Measurements from ENCODE around the gene GID8. TPM values are rescaled to one million over a fixed set of nuclear protein-coding genes. Genes with fewer than 3 reads are reported as not detected.
A peak's percentile ranks its signal among the peaks of the same experiment; 100 is the strongest.

GID8 gene
- total and polyA plus RNA-seq, 2 of the 13 experiments (the other 11 are each of a cell fraction or from before 2014, with no cell fraction given): 39.6 to 59.8 TPM

DNA sequence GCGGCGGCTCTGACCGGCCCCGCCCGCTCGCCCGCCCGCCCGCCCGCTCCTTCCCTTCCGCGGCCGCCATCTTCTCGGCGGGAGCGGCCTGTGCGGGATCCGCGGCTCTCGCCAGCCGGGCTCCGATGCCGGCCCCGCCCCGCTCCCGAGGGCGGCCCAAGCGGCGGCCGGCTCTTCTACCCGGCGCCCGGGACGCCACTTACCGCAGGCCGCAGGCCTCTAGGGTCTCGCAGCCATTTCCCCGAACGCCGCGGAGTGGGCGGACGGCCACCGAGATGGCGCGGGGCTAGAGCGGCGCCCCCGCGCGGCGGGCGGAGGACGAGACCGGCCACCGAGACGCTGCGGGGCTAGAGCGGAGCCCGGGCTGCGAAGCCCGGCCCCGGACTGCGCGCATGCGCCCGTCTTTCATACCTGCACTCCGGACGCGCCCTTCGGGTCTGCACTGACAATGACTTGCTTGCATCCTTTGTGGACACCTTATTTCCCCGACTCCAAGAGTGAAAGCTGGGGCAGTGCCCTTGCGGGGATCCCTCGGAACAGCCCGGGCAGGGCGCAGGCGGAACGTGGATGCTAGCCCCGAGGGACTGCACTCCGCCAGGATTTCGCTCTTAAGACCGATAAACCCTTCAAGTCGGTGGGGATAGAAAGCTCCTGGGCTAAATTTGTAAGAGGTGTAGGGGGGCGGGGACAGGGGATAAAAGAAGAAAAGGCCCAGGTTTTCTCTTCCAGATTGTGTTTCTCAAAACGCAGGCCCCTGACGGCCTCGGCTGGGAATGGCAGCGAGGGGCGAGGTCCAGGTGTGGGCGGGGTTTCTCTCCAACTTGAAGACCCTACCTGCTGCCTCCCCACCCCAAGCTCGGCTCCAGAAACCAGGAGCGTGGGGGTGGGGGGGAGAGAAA is 11.5 kb upstream of the GID8 start, which contains the start of gene DIDO1 (continued):
- TF ChIP-seq ZNF12 (CRISPR knock-in tag; IDR thresholded peaks at IDR 0.05) (no peak; the same call in 1 of the 2 replicates), SRF (IDR thresholded peaks at IDR 0.05; ENCODE audit: low read depth, low read length) (no peak), ZNF543 (CRISPR knock-in tag; IDR thresholded peaks at IDR 0.05) (peak; percentile 78; the same call in 1 of the 2 replicates), RCOR2 (CRISPR knock-in tag; IDR thresholded peaks at IDR 0.05) (no peak), ZNF720 (CRISPR knock-in tag; IDR thresholded peaks at IDR 0.05) (no peak), ZNF572 (CRISPR knock-in tag; IDR thresholded peaks at IDR 0.05) (peak; percentile 2; the same call in 1 of the 2 replicates), ZNF335 (CRISPR knock-in tag; IDR thresholded peaks at IDR 0.05) (no peak), AHR (CRISPR knock-in tag; IDR thresholded peaks at IDR 0.05) (0 out of 2 replicates have a peak, but pooled peaks have one; percentile 43), ZNF383 (CRISPR knock-in tag; IDR thresholded peaks at IDR 0.05; ENCODE audit: borderline replicate concordance) (no peak), ZNF83 (CRISPR knock-in tag; IDR thresholded peaks at IDR 0.05; ENCODE audit: borderline replicate concordance) (no peak), MAFK (conservative IDR thresholded peaks at IDR 0.05 in 1 of 2, IDR thresholded peaks at IDR 0.05 in 1 of 2; ENCODE audit: low read length in 2 of 2) (no peak), YY1 (IDR thresholded peaks at IDR 0.05; ENCODE audit: insufficient read depth, insufficient replicate concordance, low read depth, low read length) (peak; percentile 95), RORA (CRISPR knock-in tag; IDR thresholded peaks at IDR 0.05) (no peak), IKZF4 (CRISPR knock-in tag; IDR thresholded peaks at IDR 0.05; ENCODE audit: borderline replicate concordance, low read depth, not compliant biosample characterization) (peak; percentile 16), ZNF510 (CRISPR knock-in tag; IDR thresholded peaks at IDR 0.05; ENCODE audit: low read depth) (no peak; the same call in 1 of the 2 replicates), ZNF724P (CRISPR knock-in tag; IDR thresholded peaks at IDR 0.05; ENCODE audit: borderline replicate concordance) (peak; percentile 31), TAF15 (IDR thresholded peaks at IDR 0.05; ENCODE audit: low read depth, low read length, poor library complexity, severe bottlenecking) (peak; percentile 98), GFI1 (CRISPR knock-in tag; IDR thresholded peaks at IDR 0.05; ENCODE audit: borderline replicate concordance) (peak; percentile 51; the same call in 1 of the 2 replicates), ZNF101 (CRISPR knock-in tag; IDR thresholded peaks at IDR 0.05; ENCODE audit: borderline replicate concordance, low read depth) (no peak), GZF1 (CRISPR knock-in tag; IDR thresholded peaks at IDR 0.05) (0 out of 2 replicates have a peak, but pooled peaks have one; percentile 6)
- TF ChIP-seq, protein P1, sequence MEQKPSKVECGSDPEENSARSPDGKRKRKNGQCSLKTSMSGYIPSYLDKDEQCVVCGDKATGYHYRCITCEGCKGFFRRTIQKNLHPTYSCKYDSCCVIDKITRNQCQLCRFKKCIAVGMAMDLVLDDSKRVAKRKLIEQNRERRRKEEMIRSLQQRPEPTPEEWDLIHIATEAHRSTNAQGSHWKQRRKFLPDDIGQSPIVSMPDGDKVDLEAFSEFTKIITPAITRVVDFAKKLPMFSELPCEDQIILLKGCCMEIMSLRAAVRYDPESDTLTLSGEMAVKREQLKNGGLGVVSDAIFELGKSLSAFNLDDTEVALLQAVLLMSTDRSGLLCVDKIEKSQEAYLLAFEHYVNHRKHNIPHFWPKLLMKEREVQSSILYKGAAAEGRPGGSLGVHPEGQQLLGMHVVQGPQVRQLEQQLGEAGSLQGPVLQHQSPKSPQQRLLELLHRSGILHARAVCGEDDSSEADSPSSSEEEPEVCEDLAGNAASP (CRISPR knock-in tag; IDR thresholded peaks at IDR 0.05; ENCODE audit: borderline replicate concordance): peak; percentile 69; the same call in 1 of the 2 replicates
- TF ChIP-seq, protein P2, sequence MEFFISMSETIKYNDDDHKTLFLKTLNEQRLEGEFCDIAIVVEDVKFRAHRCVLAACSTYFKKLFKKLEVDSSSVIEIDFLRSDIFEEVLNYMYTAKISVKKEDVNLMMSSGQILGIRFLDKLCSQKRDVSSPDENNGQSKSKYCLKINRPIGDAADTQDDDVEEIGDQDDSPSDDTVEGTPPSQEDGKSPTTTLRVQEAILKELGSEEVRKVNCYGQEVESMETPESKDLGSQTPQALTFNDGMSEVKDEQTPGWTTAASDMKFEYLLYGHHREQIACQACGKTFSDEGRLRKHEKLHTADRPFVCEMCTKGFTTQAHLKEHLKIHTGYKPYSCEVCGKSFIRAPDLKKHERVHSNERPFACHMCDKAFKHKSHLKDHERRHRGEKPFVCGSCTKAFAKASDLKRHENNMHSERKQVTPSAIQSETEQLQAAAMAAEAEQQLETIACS (CRISPR knock-in tag; IDR thresholded peaks at IDR 0.05): no peak; the same call in none of the 2 replicates
- TF ChIP-seq, protein P3, sequence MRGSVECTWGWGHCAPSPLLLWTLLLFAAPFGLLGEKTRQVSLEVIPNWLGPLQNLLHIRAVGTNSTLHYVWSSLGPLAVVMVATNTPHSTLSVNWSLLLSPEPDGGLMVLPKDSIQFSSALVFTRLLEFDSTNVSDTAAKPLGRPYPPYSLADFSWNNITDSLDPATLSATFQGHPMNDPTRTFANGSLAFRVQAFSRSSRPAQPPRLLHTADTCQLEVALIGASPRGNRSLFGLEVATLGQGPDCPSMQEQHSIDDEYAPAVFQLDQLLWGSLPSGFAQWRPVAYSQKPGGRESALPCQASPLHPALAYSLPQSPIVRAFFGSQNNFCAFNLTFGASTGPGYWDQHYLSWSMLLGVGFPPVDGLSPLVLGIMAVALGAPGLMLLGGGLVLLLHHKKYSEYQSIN (CRISPR knock-in tag; IDR thresholded peaks at IDR 0.05; ENCODE audit: borderline replicate concordance): no peak
